ENCODE results near the gene FAM181A. TPM values are rescaled to one million over a fixed set of nuclear protein-coding genes. Genes with fewer than 3 reads are reported as not detected.

The FAM181A gene
- total and polyA plus RNA-seq, 4 experiments from 2014 or later: not detected

GRCh38 chr14:93958567-93959238 is 31.6 kb downstream of the FAM181A start:
- Histone ChIP-seq H3K27me3 (ENCODE audit: insufficient read depth, low read length) (no peaks in the 10 kb centered on the region), H3K9me3 (ENCODE audit: control insufficient read depth in 1 of 2, low read length in 2 of 2) (no peaks in the 10 kb centered on the region), H3K36me3 (ENCODE audit: insufficient read depth, low read length) (no peaks in the 10 kb centered on the region), H3K27ac (ENCODE audit: low read depth, low read length) (peak overlapping the region; percentile 77), H3K4me1 (ENCODE audit: insufficient read depth, low read length) (peaks cover 100% of the 10 kb centered on the region), H3K4me3 (ENCODE audit: low read length in 2 of 2) (peak overlapping the region; percentile 18 to 21)
- Mint-ChIP-seq H3K9me3 (peaks cover 0 to 3% (median 0%) of the 10 kb centered on the region in 8 donors), H3K4me3 (peak overlapping the region; percentile 75 to 89 (median 82)), H3K4me1 (peaks cover 78 to 100% (median 94%) of the 10 kb centered on the region in 4 donors), H3K27ac (peak overlapping the region; percentile 96 to 100 (median 99)), H3K27me3 (no peaks in the 10 kb centered on the region), H3K36me3 (peaks cover 0 to 5% of the 10 kb centered on the region in 2 donors)
- ChIA-PET CTCF (ENCODE audit: partially characterized antibody) (interaction anchor here (1.3 to 39.2 kb wide), 3 partner anchors 9 to 43 kb away, joined by 3 to 1377 read pairs (median 1377); partner anchors contain the start of gene ASB2), POLR2A (ENCODE audit: partially characterized antibody) (interaction anchor here (1.1 to 15.6 kb wide), 5 partner anchors 12 to 178 kb away, joined by 3 to 469 read pairs (median 5); partner anchors contain the start of gene ASB2)
- DNase-seq: no peak
- intact Hi-C loops (cut with micrococcal nuclease): loop anchor here (1.0 kb wide), 3 partner anchors 12 to 20 kb away; no protein-coding TSS in a partner anchor

- H3K27me3 ChIP-seq (ENCODE audit: insufficient read depth, low read length): no peaks in the 10 kb centered on the region
- H3K27ac ChIP-seq (ENCODE audit: low read depth, low read length): peak overlapping the region; percentile 77
- peaks cover 0 to 5% of the 10 kb centered on the region in 2 donors for H3K36me3 Mint-ChIP-seq
- ChIA-PET CTCF (ENCODE audit: partially characterized antibody) (interaction anchor here (1.3 to 39.2 kb wide), 3 partner anchors 8 to 42 kb away, joined by 3 to 1377 read pairs (median 1377); partner anchors contain the start of gene ASB2), POLR2A (ENCODE audit: partially characterized antibody) (interaction anchor here (1.0 to 15.6 kb wide), 6 partner anchors 13 to 177 kb away, joined by 3 to 469 read pairs (median 5); partner anchors contain the start of gene ASB2)
- H3K4me3 Mint-ChIP-seq: peak overlapping the region; percentile 75 to 89 (median 82)
- peaks cover 100% of the 10 kb centered on the region for H3K4me1 ChIP-seq (ENCODE audit: insufficient read depth, low read length)
- H3K36me3 ChIP-seq (ENCODE audit: insufficient read depth, low read length): no peaks in the 10 kb centered on the region
- no peaks in the 10 kb centered on the region for H3K27me3 Mint-ChIP-seq
- peak overlapping the region; percentile 96 to 100 (median 99) for H3K27ac Mint-ChIP-seq
- H3K9me3 Mint-ChIP-seq: peaks cover 0 to 3% (median 0%) of the 10 kb centered on the region in 8 donors
- peak overlapping the region; percentile 18 to 21 for H3K4me3 ChIP-seq (ENCODE audit: low read length in 2 of 2)
- peaks cover 80 to 100% (median 93%) of the 10 kb centered on the region in 4 donors for H3K4me1 Mint-ChIP-seq
- H3K9me3 ChIP-seq (ENCODE audit: control insufficient read depth in 1 of 2, low read length in 2 of 2): no peaks in the 10 kb centered on the region
- intact Hi-C loops (cut with micrococcal nuclease): loop anchor here (1.0 kb wide), 3 partner anchors 11 to 20 kb away; no protein-coding TSS in a partner anchor
- peak; percentile 89 to 99 (median 91) for DNase-seq
Measured at GRCh38 chr14:93959239-93960107, 32.3 kb downstream of the FAM181A start.

- H3K4me1 Mint-ChIP-seq: peaks cover 80 to 100% (median 93%) of the 10 kb centered on the region in 4 donors
- peaks cover 0 to 3% (median 0%) of the 10 kb centered on the region in 8 donors for H3K9me3 Mint-ChIP-seq
- ChIA-PET CTCF (ENCODE audit: partially characterized antibody) (interaction anchor here (0.7 to 39.2 kb wide), 5 partner anchors 7 to 176 kb away, joined by 3 to 1377 read pairs (median 9); partner anchors contain the start of gene ASB2), POLR2A (ENCODE audit: partially characterized antibody) (interaction anchor here (1.0 to 15.6 kb wide), 4 partner anchors 16 to 177 kb away, joined by 4 to 469 read pairs (median 46); partner anchors contain the start of gene ASB2)
- Histone ChIP-seq H3K27ac (ENCODE audit: low read depth, low read length) (peak overlapping the region; percentile 77), H3K4me3 (ENCODE audit: low read length in 2 of 2) (peak overlapping the region in 1 of 2 donors; percentile 21), H3K36me3 (ENCODE audit: insufficient read depth, low read length) (no peaks in the 10 kb centered on the region), H3K9me3 (ENCODE audit: control insufficient read depth in 1 of 2, low read length in 2 of 2) (no peaks in the 10 kb centered on the region), H3K27me3 (ENCODE audit: insufficient read depth, low read length) (no peaks in the 10 kb centered on the region), H3K4me1 (ENCODE audit: insufficient read depth, low read length) (peaks cover 100% of the 10 kb centered on the region)
- peak overlapping the region; percentile 96 to 100 (median 99) for H3K27ac Mint-ChIP-seq
- no peak for DNase-seq
- H3K36me3 Mint-ChIP-seq: peaks cover 0 to 5% of the 10 kb centered on the region in 2 donors
- no peaks in the 10 kb centered on the region for H3K27me3 Mint-ChIP-seq
- intact Hi-C loops (cut with micrococcal nuclease): no loop called here
- H3K4me3 Mint-ChIP-seq: peak overlapping the region in 7 of 8 donors; percentile 29 to 89 (median 82)
Measured at GRCh38 chr14:93960108-93960475, 32.9 kb downstream of the FAM181A start.

DNA sequence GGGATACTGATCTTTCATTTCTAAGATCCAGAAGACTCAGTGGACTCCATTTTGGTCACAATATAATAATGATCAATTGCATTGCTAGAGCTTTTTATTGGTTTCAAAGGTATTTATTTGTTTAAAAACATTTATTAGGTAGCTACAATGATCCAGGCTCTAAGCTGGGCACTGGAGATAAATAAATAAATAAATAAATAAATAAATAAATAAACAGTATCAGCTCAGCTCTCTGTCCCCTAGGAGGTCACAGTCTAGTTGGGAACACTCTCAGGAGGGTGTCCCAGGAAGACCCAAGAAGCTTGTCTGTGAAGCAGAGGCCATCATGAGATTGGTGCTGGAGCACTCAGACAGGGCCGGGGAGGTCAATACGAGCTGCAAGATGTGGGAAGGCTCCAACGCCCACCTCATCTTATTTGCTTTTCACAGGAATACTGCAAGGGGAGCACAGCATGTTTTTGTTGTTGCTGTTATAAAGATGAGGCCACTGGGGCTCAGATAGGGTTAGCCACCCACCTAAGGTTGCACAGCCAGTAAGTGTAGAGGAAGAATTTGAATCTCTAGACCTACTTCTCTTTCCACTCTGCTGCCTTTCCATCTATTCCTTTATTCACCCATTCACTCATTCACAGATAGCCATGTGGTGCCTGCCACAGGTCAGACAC is 33.8 kb downstream of the FAM181A start:
- H3K27me3 ChIP-seq (ENCODE audit: insufficient read depth, low read length): no peaks in the 10 kb centered on the region

GRCh38 chr14:93961620-93962019 is 34.5 kb downstream of the FAM181A start:
- Histone ChIP-seq H3K4me1 (ENCODE audit: insufficient read depth, low read length) (peaks cover 97% of the 10 kb centered on the region), H3K36me3 (ENCODE audit: insufficient read depth, low read length) (no peaks in the 10 kb centered on the region), H3K27ac (ENCODE audit: low read depth, low read length) (peak overlapping the region; percentile 2), H3K4me3 (ENCODE audit: low read length in 2 of 2) (no peak overlapping the region), H3K27me3 (ENCODE audit: insufficient read depth, low read length) (no peaks in the 10 kb centered on the region), H3K9me3 (ENCODE audit: control insufficient read depth in 1 of 2, low read length in 2 of 2) (no peaks in the 10 kb centered on the region)
- DNase-seq: no peak
- POLR2A ChIA-PET (ENCODE audit: partially characterized antibody): interaction anchor here (1.8 to 15.6 kb wide), 3 partner anchors 14 to 64 kb away, joined by 7 to 469 read pairs (median 11); partner anchors contain the start of genes ASB2 and OTUB2
- Mint-ChIP-seq H3K27me3 (no peaks in the 10 kb centered on the region), H3K4me1 (peaks cover 73 to 100% (median 83%) of the 10 kb centered on the region in 4 donors), H3K36me3 (peaks cover 0 to 5% of the 10 kb centered on the region in 2 donors), H3K9me3 (peaks cover 0 to 3% (median 0%) of the 10 kb centered on the region in 8 donors), H3K4me3 (peak overlapping the region in 7 of 8 donors; percentile 27 to 82 (median 65)), H3K27ac (peak overlapping the region; percentile 86 to 100 (median 92))
- intact Hi-C loops (cut with micrococcal nuclease): loop anchor here (2.0 kb wide), 1 partner anchor 213 kb away; the partner anchor contains the start of gene PPP4R4
- CTCF ChIA-PET (ENCODE audit: partially characterized antibody): interaction anchor here (1.1 to 39.2 kb wide), 4 partner anchors 6 to 43 kb away, joined by 4 to 1377 read pairs (median 693); partner anchors contain the start of gene ASB2

More for the DNA sequence above, 33.8 kb downstream of the FAM181A start:
- no peaks in the 10 kb centered on the region for H3K9me3 ChIP-seq (ENCODE audit: control insufficient read depth in 1 of 2, low read length in 2 of 2)
- Mint-ChIP-seq H3K9me3 (peaks cover 0 to 3% (median 0%) of the 10 kb centered on the region in 8 donors), H3K4me3 (peak overlapping the region in 5 of 8 donors; percentile 32 to 89 (median 51)), H3K4me1 (peaks cover 78 to 100% (median 88%) of the 10 kb centered on the region in 4 donors), H3K36me3 (peaks cover 0 to 5% of the 10 kb centered on the region in 2 donors), H3K27me3 (no peaks in the 10 kb centered on the region), H3K27ac (peak overlapping the region; percentile 86 to 100 (median 99))
- DNase-seq: no peak
- intact Hi-C loops (cut with micrococcal nuclease): no loop called here
- ChIA-PET CTCF (ENCODE audit: partially characterized antibody) (interaction anchor here (0.7 to 39.2 kb wide), 5 partner anchors 7 to 175 kb away, joined by 3 to 1377 read pairs (median 9); partner anchors contain the start of gene ASB2), POLR2A (ENCODE audit: partially characterized antibody) (interaction anchor here (0.7 to 15.6 kb wide), 4 partner anchors 15 to 176 kb away, joined by 3 to 469 read pairs (median 46); partner anchors contain the start of genes ASB2 and CCDC197)
- H3K36me3 ChIP-seq (ENCODE audit: insufficient read depth, low read length): no peaks in the 10 kb centered on the region
- H3K27ac ChIP-seq (ENCODE audit: low read depth, low read length): peak overlapping the region; percentile 77
- peaks cover 97% of the 10 kb centered on the region for H3K4me1 ChIP-seq (ENCODE audit: insufficient read depth, low read length)
- H3K4me3 ChIP-seq (ENCODE audit: low read length in 2 of 2): no peak overlapping the region
